Left forelimb (tissue), 1 donor: ENCODE results near the gene VWA5B2.
"Not testable (repeated sequence)": the region's sequence is repeated elsewhere in the genome, so short reads cannot be mapped to it uniquely, and the experiment has no call there.

Experiments used
- DNase-seq: peaks from one replicate; pipeline ENCODE4 v3.0.0-alpha.2; 2018; ENCODE audit warnings: low spot score

The VWA5B2 gene

DNA sequence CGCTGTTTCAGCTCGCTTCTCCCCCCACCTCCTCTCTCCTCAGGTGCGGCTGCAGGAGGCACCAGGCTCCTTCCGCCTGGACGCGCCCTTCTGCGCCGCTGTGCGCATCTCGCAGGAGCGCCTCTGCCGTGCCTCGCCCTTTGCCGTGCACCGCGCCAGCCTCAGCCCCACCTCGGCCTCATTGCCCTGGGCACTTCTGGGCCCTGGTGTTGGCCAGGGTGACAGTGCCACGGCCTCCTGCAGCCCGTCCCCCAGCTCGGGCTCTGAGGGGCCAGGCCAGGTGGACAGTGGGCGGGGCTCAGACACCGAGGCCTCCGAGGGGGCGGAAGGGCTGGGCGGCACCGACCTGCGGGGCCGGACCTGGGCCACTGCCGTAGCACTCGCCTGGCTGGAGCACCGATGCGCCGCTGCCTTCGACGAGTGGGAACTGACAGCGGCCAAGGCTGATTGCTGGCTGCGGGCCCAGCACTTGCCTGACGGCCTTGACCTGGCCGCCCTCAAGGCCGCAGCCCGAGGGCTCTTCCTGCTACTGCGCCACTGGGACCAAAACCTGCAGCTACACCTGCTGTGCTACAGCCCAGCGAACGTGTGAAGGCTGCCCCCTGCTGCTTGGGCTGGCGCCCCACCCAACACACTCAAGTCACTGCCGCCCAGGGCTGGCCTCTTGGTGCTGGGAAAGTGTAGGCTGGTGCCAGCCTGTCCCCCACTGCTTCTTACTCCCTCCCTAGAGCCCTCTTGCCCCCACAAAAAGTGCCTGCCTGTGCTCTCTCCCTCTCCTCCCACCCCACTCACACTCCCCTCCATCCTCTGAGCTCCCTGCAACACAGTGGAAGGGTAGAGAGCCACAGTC is 12.3 kb downstream of the VWA5B2 start:
- DNase-seq = no peak

- no peak for DNase-seq
These were observed 12.9 kb downstream of the VWA5B2 start for GRCh38 chr3:184242297-184242685.

DNA sequence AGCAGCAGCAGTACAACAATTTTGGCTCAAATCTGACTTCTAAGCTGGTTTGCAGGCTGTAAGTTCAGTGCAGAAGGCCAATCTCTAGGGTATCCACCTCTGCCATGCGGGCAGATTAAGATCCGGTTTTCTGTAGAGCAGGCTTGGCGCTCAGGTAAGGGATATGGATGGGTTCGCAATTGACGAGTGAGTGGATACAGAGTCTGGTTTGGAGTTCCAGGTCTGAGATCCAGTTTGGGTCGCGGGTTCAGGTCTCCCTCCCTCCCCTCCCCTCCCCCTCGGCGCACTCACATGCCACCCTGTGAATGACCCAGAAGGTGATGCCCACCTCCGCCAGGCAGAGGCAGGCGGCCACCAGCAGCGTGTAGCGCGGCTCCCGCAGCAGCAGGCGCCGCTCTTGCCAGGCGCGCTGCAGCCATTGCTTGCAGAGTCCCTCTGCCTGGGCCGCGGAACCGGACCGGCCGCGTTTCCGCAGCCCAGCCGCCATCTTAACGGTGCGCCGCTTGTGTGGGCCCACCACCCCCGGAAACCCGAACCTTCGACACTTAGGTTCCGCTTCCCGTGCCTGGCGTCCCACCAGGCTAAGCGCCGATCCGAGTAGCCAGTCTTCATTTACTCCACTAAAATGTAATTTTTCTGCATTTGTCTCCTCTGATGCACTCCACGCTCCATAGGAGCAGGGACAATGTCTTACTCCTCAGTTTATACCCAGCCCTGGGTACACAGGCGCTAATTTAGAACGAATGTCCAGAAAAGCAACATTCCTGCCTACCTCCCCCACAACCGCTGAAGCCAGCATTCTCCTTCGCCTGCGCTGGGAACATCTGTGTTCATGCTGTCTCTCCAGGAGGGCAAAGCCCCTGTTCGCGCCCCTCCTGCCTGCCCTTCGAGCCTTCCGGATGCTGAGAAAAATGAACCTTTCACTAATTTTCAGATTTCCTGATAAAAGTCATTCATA is 19.3 kb downstream of the VWA5B2 start, which contains the start of gene ALG3:
Gene ALG3, minus strand, starts transcription at position 509 of the 958 bp plus-strand sequence. Its CDS starts 22 bp downstream, at position 487.
- DNase-seq = peak; percentile 92

GRCh38 chr3:184249412-184250166 is 20.2 kb downstream of the VWA5B2 start, which contains the start of gene EEF1AKMT4:
TSS of gene EEF1AKMT4 (plus strand) at chr3:184249672. CDS start at chr3:184249695, 23 bp downstream.
- DNase-seq = peak; percentile 95

- no peak for DNase-seq
These were observed 20.9 kb downstream of the VWA5B2 start for GRCh38 chr3:184250167-184250828.

GRCh38 chr3:184255291-184256039 is 26.1 kb downstream of the VWA5B2 start:
- no peak for DNase-seq

DNA sequence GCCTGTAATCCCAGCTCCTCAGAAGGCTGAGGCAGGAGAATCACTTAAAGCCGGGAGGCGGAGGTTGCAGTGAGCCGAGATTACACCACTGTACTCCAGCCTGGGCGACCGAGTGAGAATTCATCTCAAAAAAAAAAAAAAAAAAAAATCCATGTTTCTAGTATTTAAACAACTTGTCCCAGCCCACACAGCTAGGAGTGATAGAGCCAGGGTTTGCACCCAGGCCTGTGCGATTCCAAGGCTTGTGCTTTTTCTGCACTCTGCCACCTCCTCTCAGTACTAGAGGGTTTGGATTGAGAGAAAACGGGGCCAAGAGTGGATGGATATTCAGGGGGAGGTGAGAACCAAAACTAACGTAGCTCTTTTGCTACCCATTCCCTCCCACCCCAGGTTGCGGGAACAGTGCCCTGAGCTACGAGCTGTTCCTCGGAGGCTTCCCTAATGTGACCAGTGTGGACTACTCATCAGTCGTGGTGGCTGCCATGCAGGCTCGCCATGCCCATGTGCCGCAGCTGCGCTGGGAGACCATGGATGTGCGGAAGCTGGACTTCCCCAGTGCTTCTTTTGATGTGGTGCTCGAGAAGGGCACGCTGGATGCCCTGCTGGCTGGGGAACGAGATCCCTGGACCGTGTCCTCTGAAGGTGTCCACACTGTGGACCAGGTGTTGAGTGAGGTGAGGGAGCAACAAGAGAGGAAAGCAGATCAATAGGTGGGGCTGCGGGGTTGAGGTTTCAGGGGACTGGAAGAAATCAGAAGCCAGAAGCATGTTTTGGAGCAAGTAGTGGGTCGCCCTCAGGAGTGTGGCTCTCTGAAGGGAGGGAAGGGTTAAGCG is 27.9 kb downstream of the VWA5B2 start:
- no peak for DNase-seq

DNA sequence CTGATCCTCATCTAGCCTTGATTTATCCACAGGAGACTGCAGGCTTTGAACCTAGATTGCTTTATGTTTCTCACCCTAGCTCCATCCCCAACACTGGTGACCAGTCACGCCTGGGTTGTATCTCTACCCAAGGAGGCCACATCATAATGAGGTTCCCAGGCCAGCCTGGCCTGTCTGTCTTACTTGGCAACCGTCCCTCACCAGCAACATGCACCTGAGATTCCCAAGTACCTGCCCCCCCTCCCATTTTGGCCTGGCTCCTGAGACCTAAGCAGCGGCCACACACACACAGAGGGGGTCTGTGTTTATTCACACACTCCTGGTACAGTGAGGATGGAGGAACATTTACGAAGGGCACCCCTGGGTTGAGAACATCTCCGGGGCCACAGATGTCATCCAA is 29.5 kb downstream of the VWA5B2 start:
- DNase-seq = no peak

DNA sequence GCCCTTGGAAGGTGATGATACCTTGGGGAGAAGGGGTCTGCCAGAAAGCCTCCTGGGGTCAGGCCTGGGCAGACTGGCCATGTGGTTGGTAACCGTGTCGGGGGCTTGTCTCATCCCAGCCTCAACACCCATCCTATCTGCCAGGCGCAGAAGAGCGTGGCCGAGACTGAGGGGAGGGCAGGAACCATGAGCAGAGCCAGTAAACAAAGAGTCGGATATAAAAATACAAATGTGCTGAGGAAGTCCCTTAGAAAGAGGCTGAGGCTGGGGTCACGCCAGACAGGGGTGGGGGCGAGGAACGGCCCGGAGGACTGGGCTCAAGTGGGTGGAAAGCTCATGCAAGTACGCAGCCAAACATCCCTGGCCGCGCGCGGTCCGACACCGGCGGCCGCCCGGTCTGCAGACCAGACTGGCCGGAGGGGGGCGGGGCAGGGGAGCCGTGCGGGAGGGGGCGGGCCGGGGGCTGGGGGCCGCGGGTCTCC is 30.1 kb downstream of the VWA5B2 start:
- no peak for DNase-seq

DNA sequence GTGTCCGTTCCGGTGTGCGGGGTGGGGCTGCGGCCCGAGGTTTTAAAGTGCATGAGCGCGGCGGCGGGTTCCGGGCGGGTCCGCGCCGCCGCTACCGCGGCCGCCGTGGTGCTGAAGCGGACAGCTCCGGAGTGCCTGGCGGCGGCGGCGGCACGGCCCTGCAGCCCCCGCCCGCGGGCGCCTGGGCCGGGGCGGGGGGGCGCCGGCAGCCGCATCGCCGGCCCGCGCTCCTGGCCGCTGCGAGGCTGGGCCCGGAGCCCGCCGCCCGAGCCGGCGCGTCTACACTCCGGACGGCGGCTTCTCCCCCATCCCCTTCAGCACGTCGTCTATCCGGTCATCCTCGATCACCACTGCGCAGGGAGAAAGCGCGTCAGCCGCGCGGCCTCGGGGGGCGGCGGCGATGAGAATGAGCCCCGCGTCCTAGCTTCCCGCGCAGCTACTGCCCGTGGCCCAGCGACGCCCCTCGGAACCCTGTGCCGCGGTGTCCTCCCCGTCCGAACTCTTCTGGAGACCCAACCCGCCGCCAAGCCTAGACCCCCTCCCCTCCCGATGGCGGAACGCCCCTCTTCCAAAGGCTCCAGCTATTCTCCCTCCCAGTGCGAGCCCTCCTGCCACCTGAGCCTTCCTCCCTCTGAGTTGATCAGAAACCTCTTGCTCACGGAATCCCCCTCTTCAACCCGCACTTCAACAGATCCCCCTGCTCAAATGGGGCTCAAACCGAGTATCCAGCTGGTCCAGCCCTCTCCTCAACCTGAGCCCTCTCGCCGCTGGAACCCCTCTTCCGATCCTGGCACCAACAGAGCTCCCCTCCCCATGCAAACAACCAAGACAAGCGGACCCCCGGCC is 30.7 kb downstream of the VWA5B2 start:
- no peak for DNase-seq

- DNase-seq = no peak
These were observed 31.4 kb downstream of the VWA5B2 start for GRCh38 chr3:184260724-184261269.

GRCh38 chr3:184261270-184261853 is 32.0 kb downstream of the VWA5B2 start, which contains the start of gene CAMK2N2:
TSS of gene CAMK2N2 (minus strand) at chr3:184261553. CDS start at chr3:184261285, 268 bp downstream.
- no peak for DNase-seq

- no peak for DNase-seq
These were observed 32.7 kb downstream of the VWA5B2 start for GRCh38 chr3:184261854-184262763.

DNA sequence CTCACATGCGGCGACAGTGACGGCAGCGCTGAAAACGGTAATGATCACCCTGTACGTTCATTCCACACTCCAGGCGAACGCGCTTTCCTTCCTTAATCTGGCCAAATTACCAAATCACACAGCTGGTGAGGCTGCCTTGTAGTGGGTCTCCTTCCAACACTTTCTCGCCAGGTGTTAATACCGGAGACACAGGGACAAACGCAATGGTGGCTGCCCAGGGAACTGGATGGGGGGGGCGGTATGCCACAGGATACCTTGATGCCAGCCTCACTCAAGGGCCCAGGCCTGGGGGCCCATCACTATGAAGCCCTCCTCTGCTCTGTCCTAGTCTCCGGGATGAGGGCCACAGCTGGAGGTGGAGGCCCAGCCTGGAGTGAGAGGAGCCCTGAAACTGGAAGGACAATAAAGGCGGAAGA is 33.4 kb downstream of the VWA5B2 start:
- DNase-seq = no peak

DNA sequence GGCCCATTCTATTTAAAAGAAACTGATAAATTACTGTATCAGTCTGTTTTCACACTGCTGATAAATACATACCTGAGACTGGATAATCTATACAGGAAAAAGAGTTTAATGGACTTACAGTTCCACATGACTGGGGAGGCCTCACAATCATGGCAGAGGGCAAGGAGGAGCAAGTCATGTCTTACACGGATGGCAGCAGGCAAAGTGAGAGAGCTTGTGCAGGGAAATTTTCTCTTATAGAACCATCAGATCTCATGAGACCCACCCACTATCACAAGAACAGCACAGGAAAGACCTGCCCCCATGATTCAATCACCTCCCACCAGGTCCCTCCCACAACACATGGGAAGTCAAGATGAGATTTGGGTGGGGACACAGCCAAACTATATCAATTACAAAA is 37.9 kb downstream of the VWA5B2 start:
- not testable (repeated sequence) for DNase-seq

DNA sequence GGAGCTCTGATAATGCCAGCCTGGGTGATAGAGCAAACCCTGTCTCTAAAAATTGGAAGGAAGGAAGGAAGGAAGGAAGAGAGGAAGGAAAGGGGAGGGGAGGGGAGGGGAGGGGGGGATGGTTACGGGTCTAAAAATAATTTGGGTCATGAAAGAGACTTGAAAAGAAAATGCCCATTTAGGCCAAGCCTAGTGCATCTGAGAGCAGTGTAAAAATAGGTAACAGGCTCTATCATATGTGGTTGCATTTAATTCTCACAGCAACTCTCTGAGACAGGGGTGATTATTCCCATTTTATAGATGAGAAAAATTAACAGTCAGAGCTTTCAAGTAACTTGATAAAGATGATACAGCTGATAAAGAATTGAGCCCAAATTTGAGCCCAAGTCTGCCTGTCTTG is 42.9 kb downstream of the VWA5B2 start:
- DNase-seq = no peak

- no peak for DNase-seq
These were observed 46.0 kb downstream of the VWA5B2 start for GRCh38 chr3:184275381-184275701.
